Measurements from ENCODE around the gene VPS45. TPM values are rescaled to one million over a fixed set of nuclear protein-coding genes. Genes with fewer than 3 reads are reported as not detected.

The VPS45 gene
- polyA plus RNA-seq, 1 donor (not counting 4 experiments of a cell fraction or from before 2014, with no cell fraction given): 40.0 TPM

- DNase-seq (ENCODE audit: low read depth, low spot score) (no peak), FAIRE-seq (no peak)
- TF ChIP-seq, protein P1, sequence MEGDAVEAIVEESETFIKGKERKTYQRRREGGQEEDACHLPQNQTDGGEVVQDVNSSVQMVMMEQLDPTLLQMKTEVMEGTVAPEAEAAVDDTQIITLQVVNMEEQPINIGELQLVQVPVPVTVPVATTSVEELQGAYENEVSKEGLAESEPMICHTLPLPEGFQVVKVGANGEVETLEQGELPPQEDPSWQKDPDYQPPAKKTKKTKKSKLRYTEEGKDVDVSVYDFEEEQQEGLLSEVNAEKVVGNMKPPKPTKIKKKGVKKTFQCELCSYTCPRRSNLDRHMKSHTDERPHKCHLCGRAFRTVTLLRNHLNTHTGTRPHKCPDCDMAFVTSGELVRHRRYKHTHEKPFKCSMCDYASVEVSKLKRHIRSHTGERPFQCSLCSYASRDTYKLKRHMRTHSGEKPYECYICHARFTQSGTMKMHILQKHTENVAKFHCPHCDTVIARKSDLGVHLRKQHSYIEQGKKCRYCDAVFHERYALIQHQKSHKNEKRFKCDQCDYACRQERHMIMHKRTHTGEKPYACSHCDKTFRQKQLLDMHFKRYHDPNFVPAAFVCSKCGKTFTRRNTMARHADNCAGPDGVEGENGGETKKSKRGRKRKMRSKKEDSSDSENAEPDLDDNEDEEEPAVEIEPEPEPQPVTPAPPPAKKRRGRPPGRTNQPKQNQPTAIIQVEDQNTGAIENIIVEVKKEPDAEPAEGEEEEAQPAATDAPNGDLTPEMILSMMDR (optimal IDR thresholded peaks at IDR 0.05 in 1 of 3, IDR thresholded peaks at IDR 0.05 in 1 of 3, conservative IDR thresholded peaks at IDR 0.05 in 1 of 3; ENCODE audit: extremely low read depth in 1 of 3, insufficient read depth in 2 of 3, low read length in 3 of 3): no peak
- TF ChIP-seq EZH2 (IDR thresholded peaks at IDR 0.05; ENCODE audit: low read length): no peak
- Histone ChIP-seq H3K79me2 (ENCODE audit: control insufficient read depth, insufficient read depth, low read length) (no peaks in the 10 kb centered on the region), H3K4me2 (ENCODE audit: control insufficient read depth, extremely low read depth, insufficient read depth, low read depth, low read length) (no peak overlapping the region), H3K36me3 (ENCODE audit: control insufficient read depth in 2 of 2, extremely low read depth in 1 of 2, insufficient read depth in 2 of 2, low read length in 2 of 2) (peaks cover 0 to 7% of the 10 kb centered on the region in 2 experiments), H3K27ac (ENCODE audit: control insufficient read depth, insufficient read depth, low read length) (no peak overlapping the region), H3K9me3 (ENCODE audit: control insufficient read depth, low read depth, low read length) (no peaks in the 10 kb centered on the region), H3K4me1 (ENCODE audit: control insufficient read depth, extremely low read depth, insufficient read depth, low read length) (no peaks in the 10 kb centered on the region), H3K9me1 (ENCODE audit: control insufficient read depth, extremely low read depth, insufficient read depth, low read length) (no peaks in the 10 kb centered on the region), H3K9ac (ENCODE audit: control insufficient read depth, extremely low read depth, insufficient read depth, low read length) (no peak overlapping the region), H3K27me3 (ENCODE audit: control insufficient read depth, extremely low read depth, insufficient read depth, low read length) (no peaks in the 10 kb centered on the region), H4K20me1 (ENCODE audit: control insufficient read depth, extremely low read depth, insufficient read depth, low read length) (no peaks in the 10 kb centered on the region), H2AFZ (ENCODE audit: control insufficient read depth, low read length) (no peak overlapping the region), H3K4me3 (ENCODE audit: control insufficient read depth in 2 of 3, extremely low read depth in 1 of 3, insufficient read depth in 2 of 3, low read depth in 1 of 3, low read length in 3 of 3) (no peak overlapping the region)
- dilution Hi-C loops (cut with MboI; ENCODE audit: extremely low pct_ligation_motif_present, low sequenced_read_pairs): no loop called here
Measured at GRCh38 chr1:150076066-150076465, 8.5 kb downstream of the VPS45 start.

- no peaks in the 10 kb centered on the region for H4K20me1 ChIP-seq (ENCODE audit: control insufficient read depth, extremely low read depth, insufficient read depth, low read length)
- no peak overlapping the region for H3K27ac ChIP-seq (ENCODE audit: control insufficient read depth, insufficient read depth, low read length)
- H3K36me3 ChIP-seq (ENCODE audit: control insufficient read depth in 2 of 2, extremely low read depth in 1 of 2, insufficient read depth in 2 of 2, low read length in 2 of 2): peaks cover 2 to 9% of the 10 kb centered on the region in 2 experiments
- no peaks in the 10 kb centered on the region for H3K9me1 ChIP-seq (ENCODE audit: control insufficient read depth, extremely low read depth, insufficient read depth, low read length)
- no peaks in the 10 kb centered on the region for H3K9me3 ChIP-seq (ENCODE audit: control insufficient read depth, low read depth, low read length)
- dilution Hi-C loops (cut with MboI; ENCODE audit: extremely low pct_ligation_motif_present, low sequenced_read_pairs): no loop called here
- no peaks in the 10 kb centered on the region for H3K79me2 ChIP-seq (ENCODE audit: control insufficient read depth, insufficient read depth, low read length)
- DNase-seq (ENCODE audit: low read depth, low spot score) (no peak), FAIRE-seq (no peak)
- no peak overlapping the region for H3K4me2 ChIP-seq (ENCODE audit: control insufficient read depth, extremely low read depth, insufficient read depth, low read depth, low read length)
- H2AFZ ChIP-seq (ENCODE audit: control insufficient read depth, low read length): no peak overlapping the region
- no peaks in the 10 kb centered on the region for H3K27me3 ChIP-seq (ENCODE audit: control insufficient read depth, extremely low read depth, insufficient read depth, low read length)
- TF ChIP-seq, protein P1 (optimal IDR thresholded peaks at IDR 0.05 in 1 of 3, IDR thresholded peaks at IDR 0.05 in 1 of 3, conservative IDR thresholded peaks at IDR 0.05 in 1 of 3; ENCODE audit: extremely low read depth in 1 of 3, insufficient read depth in 2 of 3, low read length in 3 of 3): no peak
- H3K9ac ChIP-seq (ENCODE audit: control insufficient read depth, extremely low read depth, insufficient read depth, low read length): no peak overlapping the region
- H3K4me3 ChIP-seq (ENCODE audit: control insufficient read depth in 2 of 3, extremely low read depth in 1 of 3, insufficient read depth in 2 of 3, low read depth in 1 of 3, low read length in 3 of 3): no peak overlapping the region
- no peaks in the 10 kb centered on the region for H3K4me1 ChIP-seq (ENCODE audit: control insufficient read depth, extremely low read depth, insufficient read depth, low read length)
Measured at GRCh38 chr1:150076985-150077384, 9.4 kb downstream of the VPS45 start.
